Lung (tissue), 13 donors: Measurements from ENCODE around the gene DESI2. TPM values are rescaled to one million over a fixed set of nuclear protein-coding genes. Genes with fewer than 3 reads are reported as not detected.
A peak's percentile ranks its signal among the peaks of the same experiment; 100 is the strongest.

ENCODE experiments used
- ATAC-seq: fragments of 200-7000 bp; cut with Tn5 transposase; one replicate; pipeline ENCODE4 v1.9.1; 2020; ENCODE audit warnings: moderate number of reproducible peaks; ENCODE audit not compliant: insufficient read depth, low FRiP score
- DNase-seq, 3 donors: peaks; one replicate each; pipeline ENCODE4 v3.0.0-alpha.2; 2013 to 2017
- H3K27ac ChIP-seq, 2 donors: one replicate each; pipeline ENCODE4 v1.5.1; 2013; ENCODE audit warnings: mild to moderate bottlenecking in 2 of 2, moderate library complexity in 2 of 2, control low read depth in 1 of 2, inconsistent platforms in 1 of 2, low read depth in 1 of 2, low read length in 1 of 2
- H3K27me3 ChIP-seq, 3 donors: one replicate each; pipeline ENCODE4 v1.5.1; 2013; ENCODE audit warnings: low read length in 2 of 3; ENCODE audit not compliant: control insufficient read depth in 3 of 3, insufficient read depth in 3 of 3
- H3K36me3 ChIP-seq, 4 donors: one replicate each; pipeline ENCODE4 v1.5.1; 2013; ENCODE audit warnings: low read length in 4 of 4, mild to moderate bottlenecking in 1 of 4, moderate library complexity in 1 of 4; ENCODE audit not compliant: control insufficient read depth in 4 of 4, insufficient read depth in 4 of 4
- H3K4me1 ChIP-seq, 5 donors: one replicate each; pipeline ENCODE4 v1.5.1; 2013; ENCODE audit warnings: low read length in 5 of 5, mild to moderate bottlenecking in 2 of 5, moderate library complexity in 1 of 5; ENCODE audit not compliant: control insufficient read depth in 5 of 5, insufficient read depth in 5 of 5
- H3K4me3 ChIP-seq: one replicate; pipeline ENCODE4 v1.5.1; 2013; ENCODE audit warnings: mild to moderate bottlenecking, control low read depth, moderate library complexity
- H3K9ac ChIP-seq, 2 donors: one replicate each; pipeline ENCODE4 v1.5.1; 2013; ENCODE audit warnings: low read length in 2 of 2, control low read depth in 1 of 2; ENCODE audit not compliant: insufficient read depth in 1 of 2
- H3K9me3 ChIP-seq, 4 donors: one replicate each; pipeline ENCODE4 v1.5.1; 2013; ENCODE audit warnings: low read length in 3 of 4, mild to moderate bottlenecking in 1 of 4, moderate library complexity in 1 of 4; ENCODE audit not compliant: control insufficient read depth in 4 of 4, insufficient read depth in 3 of 4
- CTCF ChIP-seq: IDR thresholded peaks from 2 replicates; pipeline ENCODE4 v1.5.1; 2012; ENCODE audit warnings: mild to moderate bottlenecking; ENCODE audit errors: control extremely low read depth, extremely low read depth
- WGBS, 2 donors: extraction: QIAGEN DNeasy Blood & Tissue Kit; methylation state at CpG; one replicate each; pipeline ENCODE4 v1.1.7; 2013; 5-methylcytosine and 5-hydroxymethylcytosine counted together
- polyA plus RNA-seq, 2 donors: library from polyadenylated mRNA; stranded (reverse); fragments of 200-250 nt; gene quantifications; one replicate each; pipeline ENCODE4 v1.2.1, GENCODE V29; 2013
- small RNA-seq: library from RNA; depleted of rRNA; stranded (forward); fragments of <200 nt; gene quantifications from one replicate; pipeline ENCODE3, GENCODE V24; 2014; ENCODE audit warnings: low replicate concordance
- total RNA-seq, 2 donors: library from RNA; depleted of rRNA in 1 of 2; stranded (reverse); fragments of >200 nt in 1 of 2; gene quantifications; one replicate each; pipeline ENCODE4 v1.2.1, GENCODE V29; 2014 to 2021
- donor health status: control.
- donor health status: control.
- donor health status: Bipolar disorder and iron deficiency.
- donor health status: healthy.
- donor health status: DM: yes; HTN: yes; CAD: no.

DESI2 gene
- total and polyA plus RNA-seq, 4 donors = 17.1 to 142 (median 35.0) TPM

- DNase-seq (peak in 2 of 3 donors; percentile 42 to 65), ATAC-seq (no peak)
- no peak for TF ChIP-seq CTCF
- Histone ChIP-seq H3K27me3 (no peaks in the 10 kb centered on the region), H3K36me3 (no peaks in the 10 kb centered on the region), H3K9me3 (no peaks in the 10 kb centered on the region), H3K27ac (peak overlapping the region in 1 of 2 donors; percentile 33), H3K9ac (no peak overlapping the region), H3K4me1 (peaks cover 0 to 11% (median 0%) of the 10 kb centered on the region in 5 donors), H3K4me3 (no peak overlapping the region)
- 83 to 91% methylated on average over 15 of the region's 15 CpGs for WGBS, 2 donors
Measured at GRCh38 chr1:244757091-244757939, 104.4 kb downstream of the DESI2 start.

Small RNA genes within 50 kb of the gene (small RNA-seq; reads per million reads assigned to genes)
- gene AL451007.1 = not detected

Other genes starting within 250 kb of the DESI2 start
- 10 to 100 TPM; 42.4 to 46.7 TPM for gene ADSS2, start 201.2 kb upstream of the DESI2 start, total RNA-seq
- 10 to 100 TPM; 18.4 to 31.7 TPM for gene ADSS2, start 201.2 kb upstream of the DESI2 start, polyA plus RNA-seq
- 1 to 10 TPM; 2.0 to 2.7 TPM for gene CATSPERE, start 191.9 kb upstream of the DESI2 start, total RNA-seq
- gene CATSPERE, start 191.9 kb upstream of the DESI2 start, polyA plus RNA-seq = under 1 TPM; 0.30 to 0.87 TPM
- 10 to 100 TPM; 29.8 to 32.8 TPM for gene COX20, start 182.5 kb downstream of the DESI2 start, total RNA-seq
- gene COX20, start 182.5 kb downstream of the DESI2 start, polyA plus RNA-seq = 10 to 100 TPM; 23.4 to 53.2 TPM
- gene HNRNPU, start 211.4 kb downstream of the DESI2 start, total RNA-seq = 100 to 1,000 TPM; 238 to 611 TPM
- gene HNRNPU, start 211.4 kb downstream of the DESI2 start, polyA plus RNA-seq = 100 to 1,000 TPM; 133 to 175 TPM